Measurements from ENCODE around the gene DAB2.
A peak's percentile ranks its signal among the peaks of the same experiment; 100 is the strongest.

DAB2 gene

DNA sequence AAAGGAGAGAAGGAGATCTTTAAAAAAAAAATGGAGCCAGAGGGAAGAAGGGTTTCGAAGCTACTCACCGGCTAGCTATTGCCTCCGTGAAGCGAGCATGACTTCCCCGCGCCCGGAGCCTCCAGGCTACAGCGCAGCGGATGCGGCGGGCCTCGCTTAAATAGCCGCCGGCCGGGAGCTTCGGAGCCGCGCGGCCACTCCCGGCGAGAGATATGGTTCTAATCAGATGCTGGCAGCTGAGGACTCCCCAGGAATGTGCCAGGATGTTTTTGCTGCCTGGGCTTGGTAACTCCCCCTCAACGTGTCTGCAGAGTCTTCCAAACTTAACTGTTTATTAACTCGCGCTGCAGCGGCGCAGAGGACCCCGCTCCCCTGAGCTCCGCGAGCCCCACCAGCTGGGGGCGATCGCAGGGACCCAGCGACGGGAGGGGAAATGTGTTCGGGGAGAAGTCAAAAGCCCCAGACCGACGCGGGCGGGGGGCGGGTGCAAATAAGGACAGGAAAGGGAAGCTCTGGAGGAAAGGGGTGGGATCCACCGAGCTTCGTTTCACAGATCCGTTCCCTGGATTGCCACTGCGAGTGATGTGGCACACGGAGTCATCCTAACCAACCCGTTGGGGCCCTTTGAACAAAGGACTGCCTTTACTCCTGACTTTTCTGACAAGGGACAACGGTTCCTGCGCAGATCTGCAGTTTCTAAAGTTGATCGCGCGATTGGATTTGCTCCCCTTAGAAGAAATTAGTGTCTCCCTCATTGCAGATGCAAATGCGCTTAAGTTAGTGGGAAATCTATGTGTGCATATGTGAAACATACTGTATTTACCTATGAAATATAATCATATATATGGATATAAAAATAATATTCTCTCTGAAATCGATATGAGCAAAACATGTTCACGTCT is at the start of gene DAB2:
TSS of gene DAB2 (minus strand) at position 245 of the 902 bp plus-strand sequence. CDS start 30,660 bp downstream, outside the sequence.
- Histone ChIP-seq H3K27me3 (ENCODE audit: control insufficient read depth in 1 of 2, insufficient read depth in 2 of 2, low read length in 2 of 2) (peaks cover 3 to 12% of the 10 kb centered on the region in 2 donors), H3K27ac (ENCODE audit: low read depth, low read length) (peak within 1 kb of the TSS; percentile 70), H3K9me3 (ENCODE audit: control insufficient read depth in 1 of 2, low read length in 2 of 2) (no peaks in the 10 kb centered on the region), H3K4me3 (ENCODE audit: low read depth in 1 of 2, low read length in 2 of 2) (peak within 1 kb of the TSS; percentile 70), H3K9ac (ENCODE audit: low read depth in 1 of 2, low read length in 2 of 2) (peak within 1 kb of the TSS; percentile 7 to 55), H3K36me3 (ENCODE audit: control insufficient read depth in 1 of 2, insufficient read depth in 2 of 2, low read length in 2 of 2) (no peaks in the 10 kb centered on the region), H3K4me1 (ENCODE audit: control insufficient read depth in 1 of 2, insufficient read depth in 2 of 2, low read length in 2 of 2) (peaks cover 3 to 5% of the 10 kb centered on the region in 2 donors)

DNA sequence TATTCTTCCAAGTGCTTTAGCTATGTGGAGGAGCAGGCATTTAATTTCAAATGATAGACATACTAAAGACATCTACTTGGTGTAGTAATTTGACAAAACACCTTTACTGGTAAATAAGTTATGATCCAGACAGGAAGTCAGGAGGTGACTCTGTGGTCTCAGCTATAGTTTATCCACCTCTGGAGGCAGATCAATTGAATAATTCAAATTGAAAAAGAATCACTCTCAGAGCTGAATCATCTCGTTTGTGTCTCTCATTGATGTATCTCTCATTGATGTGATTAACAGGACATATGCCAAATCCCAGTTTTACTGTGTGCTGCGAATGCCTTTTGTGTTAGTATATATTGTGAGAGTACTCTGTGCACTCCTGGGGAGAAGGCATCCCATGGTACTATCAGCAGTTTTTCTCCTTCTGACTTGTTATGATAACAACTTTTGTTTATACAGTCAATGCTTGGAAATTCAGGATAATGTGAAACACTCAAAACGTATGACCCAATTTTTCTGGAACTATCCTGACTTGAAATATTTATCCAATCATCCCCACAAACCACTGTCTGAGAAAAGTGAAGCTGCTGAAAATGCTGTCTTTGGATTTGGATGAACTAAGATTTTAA is 48.5 kb upstream of the DAB2 start:
- Histone ChIP-seq H3K4me1 (ENCODE audit: control insufficient read depth in 1 of 2, insufficient read depth in 2 of 2, low read length in 2 of 2) (no peaks in the 10 kb centered on the region), H3K4me3 (ENCODE audit: low read depth in 1 of 2, low read length in 2 of 2) (no peak overlapping the region), H3K9me3 (ENCODE audit: control insufficient read depth in 1 of 2, low read length in 2 of 2) (no peaks in the 10 kb centered on the region), H3K9ac (ENCODE audit: low read depth in 1 of 2, low read length in 2 of 2) (no peak overlapping the region), H3K27me3 (ENCODE audit: control insufficient read depth in 1 of 2, insufficient read depth in 2 of 2, low read length in 2 of 2) (no peaks in the 10 kb centered on the region), H3K27ac (ENCODE audit: low read depth, low read length) (no peak overlapping the region), H3K36me3 (ENCODE audit: control insufficient read depth in 1 of 2, insufficient read depth in 2 of 2, low read length in 2 of 2) (no peaks in the 10 kb centered on the region)

DNA sequence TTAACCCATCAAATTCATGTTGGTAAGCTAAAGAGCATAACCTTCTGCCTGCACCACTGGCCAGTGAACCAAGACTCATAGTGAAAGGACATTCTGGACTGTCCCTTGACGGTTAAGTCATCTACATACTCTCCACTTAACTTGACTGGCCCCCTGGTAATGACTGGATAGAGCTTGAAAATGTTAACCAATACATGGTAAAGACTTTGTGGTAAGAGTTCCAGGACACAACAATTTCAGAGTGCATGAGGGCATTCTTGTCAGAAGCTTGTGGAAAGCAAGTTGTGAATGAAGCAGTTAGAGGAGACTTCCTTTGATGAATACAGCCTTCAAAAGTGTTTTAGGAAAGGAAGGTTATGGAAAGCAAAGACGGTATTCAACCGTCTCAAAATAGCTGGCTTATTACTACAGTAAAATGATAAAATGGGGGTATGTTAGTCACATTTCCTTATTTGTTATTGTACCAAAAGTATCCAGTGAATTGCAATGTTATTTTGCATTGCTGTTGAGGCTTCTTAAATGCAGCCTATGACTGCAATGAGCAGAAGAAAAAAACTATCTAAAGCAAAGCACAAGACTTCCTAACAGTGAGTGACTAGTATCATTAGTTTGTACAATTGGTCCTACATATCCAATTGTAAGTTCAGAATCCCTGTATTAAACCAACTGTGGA is 47.2 kb upstream of the DAB2 start:
- Histone ChIP-seq H3K27ac (ENCODE audit: low read depth, low read length) (no peak overlapping the region), H3K36me3 (ENCODE audit: control insufficient read depth in 1 of 2, insufficient read depth in 2 of 2, low read length in 2 of 2) (no peaks in the 10 kb centered on the region)

DNA sequence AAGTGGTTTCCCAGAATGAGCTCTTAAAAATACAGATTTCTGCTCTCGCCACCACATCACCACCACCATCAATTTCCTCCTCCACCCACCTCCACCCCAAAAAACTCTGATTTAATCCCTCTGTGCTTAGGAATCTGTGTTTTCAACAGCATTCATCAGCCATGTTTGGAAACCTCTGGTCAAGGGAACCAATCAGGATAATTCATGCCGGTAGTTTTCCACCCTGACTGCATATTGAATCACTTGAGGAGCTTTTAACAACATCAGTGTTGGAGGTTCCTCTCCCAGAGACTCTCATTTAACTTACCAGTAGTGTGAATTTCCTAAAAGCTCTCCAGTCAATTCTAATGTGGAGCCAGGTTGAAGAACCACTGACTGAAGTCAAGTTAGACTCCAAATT is 46.0 kb upstream of the DAB2 start:
- Histone ChIP-seq H3K36me3 (ENCODE audit: control insufficient read depth in 1 of 2, insufficient read depth in 2 of 2, low read length in 2 of 2) (no peaks in the 10 kb centered on the region), H3K9ac (ENCODE audit: low read depth in 1 of 2, low read length in 2 of 2) (no peak overlapping the region), H3K4me3 (ENCODE audit: low read depth in 1 of 2, low read length in 2 of 2) (no peak overlapping the region), H3K27me3 (ENCODE audit: control insufficient read depth in 1 of 2, insufficient read depth in 2 of 2, low read length in 2 of 2) (no peaks in the 10 kb centered on the region), H3K4me1 (ENCODE audit: control insufficient read depth in 1 of 2, insufficient read depth in 2 of 2, low read length in 2 of 2) (no peaks in the 10 kb centered on the region), H3K9me3 (ENCODE audit: control insufficient read depth in 1 of 2, low read length in 2 of 2) (no peaks in the 10 kb centered on the region), H3K27ac (ENCODE audit: low read depth, low read length) (no peak overlapping the region)

More for the DNA sequence above, 47.2 kb upstream of the DAB2 start:
- H3K9me3 ChIP-seq (ENCODE audit: control insufficient read depth in 1 of 2, low read length in 2 of 2), result no peaks in the 10 kb centered on the region
- H3K27me3 ChIP-seq (ENCODE audit: control insufficient read depth in 1 of 2, insufficient read depth in 2 of 2, low read length in 2 of 2), result no peaks in the 10 kb centered on the region
- no peaks in the 10 kb centered on the region for H3K4me1 ChIP-seq (ENCODE audit: control insufficient read depth in 1 of 2, insufficient read depth in 2 of 2, low read length in 2 of 2)
- no peak overlapping the region for H3K4me3 ChIP-seq (ENCODE audit: low read depth in 1 of 2, low read length in 2 of 2)
- H3K9ac ChIP-seq (ENCODE audit: low read depth in 1 of 2, low read length in 2 of 2), result no peak overlapping the region

- Histone ChIP-seq H3K9ac (ENCODE audit: low read depth in 1 of 2, low read length in 2 of 2) (no peak overlapping the region), H3K36me3 (ENCODE audit: control insufficient read depth in 1 of 2, insufficient read depth in 2 of 2, low read length in 2 of 2) (no peaks in the 10 kb centered on the region), H3K4me1 (ENCODE audit: control insufficient read depth in 1 of 2, insufficient read depth in 2 of 2, low read length in 2 of 2) (no peaks in the 10 kb centered on the region), H3K27ac (ENCODE audit: low read depth, low read length) (no peak overlapping the region), H3K4me3 (ENCODE audit: low read depth in 1 of 2, low read length in 2 of 2) (no peak overlapping the region), H3K27me3 (ENCODE audit: control insufficient read depth in 1 of 2, insufficient read depth in 2 of 2, low read length in 2 of 2) (no peaks in the 10 kb centered on the region), H3K9me3 (ENCODE audit: control insufficient read depth in 1 of 2, low read length in 2 of 2) (no peaks in the 10 kb centered on the region)
Observed at GRCh38 chr5:39469777-39470415, 45.1 kb upstream of the DAB2 start.

DNA sequence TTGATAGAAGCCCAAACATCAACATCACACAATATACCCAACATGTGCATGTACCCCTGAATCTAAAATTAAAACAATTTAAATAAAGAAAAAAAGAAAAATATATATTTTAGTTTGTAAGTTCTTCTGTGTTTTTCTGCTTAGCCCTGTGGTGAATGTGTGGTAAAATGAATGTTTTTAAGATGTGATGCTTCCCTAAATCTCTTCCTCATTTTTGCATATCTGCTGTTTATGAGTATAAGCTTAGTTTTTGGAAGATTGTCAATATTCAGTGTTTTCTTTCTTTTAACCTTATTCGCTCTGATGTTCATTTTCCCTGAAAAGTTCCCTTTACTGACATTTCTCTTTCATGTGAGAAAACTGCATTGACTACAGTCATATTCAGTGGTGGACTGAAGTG is 44.4 kb upstream of the DAB2 start:
- no peaks in the 10 kb centered on the region for H3K36me3 ChIP-seq (ENCODE audit: control insufficient read depth in 1 of 2, insufficient read depth in 2 of 2, low read length in 2 of 2)
- no peak overlapping the region for H3K9ac ChIP-seq (ENCODE audit: low read depth in 1 of 2, low read length in 2 of 2)
- H3K4me3 ChIP-seq (ENCODE audit: low read depth in 1 of 2, low read length in 2 of 2), result no peak overlapping the region
- H3K9me3 ChIP-seq (ENCODE audit: control insufficient read depth in 1 of 2, low read length in 2 of 2), result no peaks in the 10 kb centered on the region
- H3K27me3 ChIP-seq (ENCODE audit: control insufficient read depth in 1 of 2, insufficient read depth in 2 of 2, low read length in 2 of 2), result no peaks in the 10 kb centered on the region
- no peaks in the 10 kb centered on the region for H3K4me1 ChIP-seq (ENCODE audit: control insufficient read depth in 1 of 2, insufficient read depth in 2 of 2, low read length in 2 of 2)
- no peak overlapping the region for H3K27ac ChIP-seq (ENCODE audit: low read depth, low read length)

DNA sequence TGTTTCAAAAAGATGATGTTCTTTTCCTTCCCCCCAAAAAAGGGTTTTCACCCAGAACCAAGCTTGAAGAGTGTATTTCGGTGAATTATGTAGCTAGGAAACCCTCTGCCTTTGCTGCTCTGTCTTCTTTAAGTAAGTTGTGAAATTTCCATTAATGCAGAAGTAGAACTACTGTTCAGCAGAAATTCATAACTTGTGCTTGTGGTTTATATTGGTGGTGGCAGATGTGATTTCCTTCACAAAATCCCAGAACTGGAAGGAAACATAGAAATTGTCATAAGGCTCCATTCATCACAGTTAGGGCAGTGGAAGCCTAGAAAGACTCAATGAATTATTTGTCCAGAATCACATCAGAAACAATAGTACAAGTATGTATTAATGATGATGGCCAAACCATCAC is 42.1 kb upstream of the DAB2 start:
- H3K36me3 ChIP-seq (ENCODE audit: control insufficient read depth in 1 of 2, insufficient read depth in 2 of 2, low read length in 2 of 2), result no peaks in the 10 kb centered on the region
- no peak overlapping the region for H3K27ac ChIP-seq (ENCODE audit: low read depth, low read length)
- H3K9me3 ChIP-seq (ENCODE audit: control insufficient read depth in 1 of 2, low read length in 2 of 2), result no peaks in the 10 kb centered on the region
- no peaks in the 10 kb centered on the region for H3K27me3 ChIP-seq (ENCODE audit: control insufficient read depth in 1 of 2, insufficient read depth in 2 of 2, low read length in 2 of 2)
- H3K4me3 ChIP-seq (ENCODE audit: low read depth in 1 of 2, low read length in 2 of 2), result no peak overlapping the region
- H3K4me1 ChIP-seq (ENCODE audit: control insufficient read depth in 1 of 2, insufficient read depth in 2 of 2, low read length in 2 of 2), result no peaks in the 10 kb centered on the region
- H3K9ac ChIP-seq (ENCODE audit: low read depth in 1 of 2, low read length in 2 of 2), result no peak overlapping the region

DNA sequence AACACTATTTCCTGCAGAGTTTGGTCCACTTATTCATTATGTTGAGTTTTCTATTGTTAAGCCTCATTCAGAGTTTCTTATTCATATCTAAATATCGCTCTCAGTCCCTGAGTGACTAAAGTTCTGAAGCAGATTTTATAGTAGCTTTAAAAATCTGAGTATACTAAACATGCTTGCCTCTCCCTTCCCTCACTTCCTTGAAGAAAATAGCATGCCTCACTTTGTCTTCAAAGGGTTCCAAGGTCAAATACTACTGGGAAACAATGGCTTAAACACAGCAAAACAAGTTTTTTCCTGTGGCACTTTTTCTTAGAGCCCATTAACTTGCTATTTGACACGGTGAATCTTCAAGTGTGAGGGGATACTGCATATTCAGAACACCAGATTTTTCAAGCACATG is 41.1 kb upstream of the DAB2 start:
- Histone ChIP-seq H3K9ac (ENCODE audit: low read depth in 1 of 2, low read length in 2 of 2) (no peak overlapping the region), H3K36me3 (ENCODE audit: control insufficient read depth in 1 of 2, insufficient read depth in 2 of 2, low read length in 2 of 2) (no peaks in the 10 kb centered on the region)

DNA sequence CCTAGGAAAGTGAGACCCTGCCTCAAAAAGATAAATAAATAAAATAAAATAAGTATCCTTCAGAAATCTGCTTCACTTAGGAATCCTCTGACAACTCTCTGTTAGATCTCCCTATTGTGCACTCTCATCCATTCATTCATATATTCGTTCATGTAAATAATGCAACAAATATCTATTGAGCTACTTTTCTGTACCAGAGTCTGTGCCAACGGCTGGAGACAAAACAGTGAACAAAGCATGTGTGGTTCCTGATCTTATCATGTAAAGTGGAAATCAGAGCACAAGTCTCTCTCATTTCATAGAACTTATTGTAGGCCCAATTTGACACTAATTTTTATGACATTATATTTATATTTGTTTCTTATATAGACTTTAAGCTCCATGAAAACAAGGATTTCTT is 40.3 kb upstream of the DAB2 start:
- H3K27ac ChIP-seq (ENCODE audit: low read depth, low read length), result no peak overlapping the region
- no peaks in the 10 kb centered on the region for H3K9me3 ChIP-seq (ENCODE audit: control insufficient read depth in 1 of 2, low read length in 2 of 2)
- no peak overlapping the region for H3K4me3 ChIP-seq (ENCODE audit: low read depth in 1 of 2, low read length in 2 of 2)
- no peaks in the 10 kb centered on the region for H3K27me3 ChIP-seq (ENCODE audit: control insufficient read depth in 1 of 2, insufficient read depth in 2 of 2, low read length in 2 of 2)
- no peak overlapping the region for H3K9ac ChIP-seq (ENCODE audit: low read depth in 1 of 2, low read length in 2 of 2)
- H3K36me3 ChIP-seq (ENCODE audit: control insufficient read depth in 1 of 2, insufficient read depth in 2 of 2, low read length in 2 of 2), result no peaks in the 10 kb centered on the region
- no peaks in the 10 kb centered on the region for H3K4me1 ChIP-seq (ENCODE audit: control insufficient read depth in 1 of 2, insufficient read depth in 2 of 2, low read length in 2 of 2)

More for the DNA sequence above, 41.1 kb upstream of the DAB2 start:
- Histone ChIP-seq H3K4me1 (ENCODE audit: control insufficient read depth in 1 of 2, insufficient read depth in 2 of 2, low read length in 2 of 2) (no peaks in the 10 kb centered on the region), H3K27me3 (ENCODE audit: control insufficient read depth in 1 of 2, insufficient read depth in 2 of 2, low read length in 2 of 2) (no peaks in the 10 kb centered on the region), H3K4me3 (ENCODE audit: low read depth in 1 of 2, low read length in 2 of 2) (no peak overlapping the region), H3K9me3 (ENCODE audit: control insufficient read depth in 1 of 2, low read length in 2 of 2) (no peaks in the 10 kb centered on the region), H3K27ac (ENCODE audit: low read depth, low read length) (no peak overlapping the region)

- H3K4me1 ChIP-seq (ENCODE audit: control insufficient read depth in 1 of 2, insufficient read depth in 2 of 2, low read length in 2 of 2), result no peaks in the 10 kb centered on the region
- H3K9me3 ChIP-seq (ENCODE audit: control insufficient read depth in 1 of 2, low read length in 2 of 2), result no peaks in the 10 kb centered on the region
- no peak overlapping the region for H3K27ac ChIP-seq (ENCODE audit: low read depth, low read length)
- no peaks in the 10 kb centered on the region for H3K36me3 ChIP-seq (ENCODE audit: control insufficient read depth in 1 of 2, insufficient read depth in 2 of 2, low read length in 2 of 2)
- H3K9ac ChIP-seq (ENCODE audit: low read depth in 1 of 2, low read length in 2 of 2), result no peak overlapping the region
- no peaks in the 10 kb centered on the region for H3K27me3 ChIP-seq (ENCODE audit: control insufficient read depth in 1 of 2, insufficient read depth in 2 of 2, low read length in 2 of 2)
- no peak overlapping the region for H3K4me3 ChIP-seq (ENCODE audit: low read depth in 1 of 2, low read length in 2 of 2)
Observed at GRCh38 chr5:39464088-39464487, 39.3 kb upstream of the DAB2 start.

Data from duodenal mucosa (tissue), 2 donors.